ENCODE results near the gene KCNH3. TPM values are rescaled to one million over a fixed set of nuclear protein-coding genes. Genes with fewer than 3 reads are reported as not detected.

KCNH3 gene
- total and polyA plus RNA-seq, 2 donors (not counting 3 experiments of a cell fraction or from before 2014, with no cell fraction given), result 0.13 to 0.14 TPM

GRCh38 chr12:49541911-49542505, 3.2 kb downstream of the KCNH3 start:
- H3K9me1 ChIP-seq (replicated peaks; ENCODE audit: control insufficient read depth, extremely low read depth, insufficient read depth, low read length), result no peaks in the 10 kb centered on the region

GRCh38 chr12:49542592-49543160, 3.8 kb downstream of the KCNH3 start:
- DNase-seq (ENCODE audit: low read depth, low spot score) (no peak), FAIRE-seq (no peak)
- Histone ChIP-seq H3K36me3 (ENCODE audit: control insufficient read depth in 2 of 2, extremely low read depth in 1 of 2, insufficient read depth in 2 of 2, low read length in 2 of 2) (no peaks in the 10 kb centered on the region), H3K9me3 (replicated peaks; ENCODE audit: control insufficient read depth, insufficient read depth, low read length) (no peaks in the 10 kb centered on the region), H2AFZ (ENCODE audit: low read depth, low read length) (no peak overlapping the region), H3K27ac (ENCODE audit: insufficient read depth, low read depth, low read length) (no peak overlapping the region), H3K4me1 (ENCODE audit: control insufficient read depth, extremely low read depth, insufficient read depth, low read length) (peaks cover 5% of the 10 kb centered on the region), H3K79me2 (ENCODE audit: control insufficient read depth, insufficient read depth, low read length) (no peaks in the 10 kb centered on the region), H4K20me1 (replicated peaks; ENCODE audit: control insufficient read depth, extremely low read depth, insufficient read depth, low read length) (no peaks in the 10 kb centered on the region), H3K27me3 (ENCODE audit: control insufficient read depth in 2 of 2, insufficient read depth in 2 of 2, low read length in 2 of 2) (peaks cover 17 to 25% of the 10 kb centered on the region in 2 experiments), H3K4me2 (ENCODE audit: insufficient read depth, low read length) (no peak overlapping the region), H3K9ac (replicated peaks; ENCODE audit: extremely low read depth, insufficient read depth, low read length) (no peak overlapping the region), H3K4me3 (replicated peaks in 1 of 3; ENCODE audit: insufficient read depth in 1 of 3, low read depth in 1 of 3, low read length in 3 of 3) (no peak overlapping the region), H3K9me1 (replicated peaks; ENCODE audit: control insufficient read depth, extremely low read depth, insufficient read depth, low read length) (no peaks in the 10 kb centered on the region)
- POLR2A ChIA-PET, result no interaction called here
- no peak for TF ChIP-seq CTCF (IDR thresholded peaks at IDR 0.05; ENCODE audit: extremely low read depth in 1 of 2, insufficient read depth in 1 of 2, low read depth in 1 of 2, low read length in 2 of 2)
- no peak for TF ChIP-seq JUN (IDR thresholded peaks at IDR 0.05; ENCODE audit: borderline replicate concordance, insufficient read depth, insufficient read length, low read depth)
- no peak for TF ChIP-seq POLR2A (IDR thresholded peaks at IDR 0.05; ENCODE audit: low read depth, low read length)
- no peak for TF ChIP-seq FOS (IDR thresholded peaks at IDR 0.05; ENCODE audit: borderline replicate concordance, insufficient read depth, low read length)
- TF ChIP-seq POLR2AphosphoS5 (IDR thresholded peaks at IDR 0.05; ENCODE audit: insufficient read depth, low read depth, low read length), result no peak
- TF ChIP-seq MYC (IDR thresholded peaks at IDR 0.05; ENCODE audit: low read depth, low read length), result no peak
- TF ChIP-seq GATA2 (IDR thresholded peaks at IDR 0.05; ENCODE audit: insufficient read depth, insufficient read length, low read depth, low read length), result no peak
- no peak for TF ChIP-seq EZH2 (IDR thresholded peaks at IDR 0.05; ENCODE audit: borderline replicate concordance, low read depth, low read length, severe bottlenecking)
- TF ChIP-seq MAX (IDR thresholded peaks at IDR 0.05; ENCODE audit: insufficient read depth, insufficient read length), result no peak
- dilution Hi-C loops (cut with MboI; ENCODE audit: extremely low pct_ligation_motif_present, low sequenced_read_pairs), result no loop called here
- intact Hi-C loops (cut with micrococcal nuclease), result no loop called here
- no TSS peak for BruUV-seq (replicated peaks)
- CTCF ChIA-PET, result interaction anchor here (0.9 to 1.4 kb wide), 2 partner anchors 184 to 247 kb away, joined by 3 to 4 read pairs; partner anchors contain the start of gene PRPH

More at GRCh38 chr12:49541911-49542505, 3.2 kb downstream of the KCNH3 start:
- BruUV-seq (replicated peaks), result no TSS peak
- no peaks in the 10 kb centered on the region for H3K79me2 ChIP-seq (ENCODE audit: control insufficient read depth, insufficient read depth, low read length)
- intact Hi-C loops (cut with micrococcal nuclease) (no loop called here), dilution Hi-C loops (cut with MboI; ENCODE audit: extremely low pct_ligation_motif_present, low sequenced_read_pairs) (no loop called here)
- no peaks in the 10 kb centered on the region for H3K9me3 ChIP-seq (replicated peaks; ENCODE audit: control insufficient read depth, insufficient read depth, low read length)
- no peak overlapping the region for H2AFZ ChIP-seq (ENCODE audit: low read depth, low read length)
- H3K4me2 ChIP-seq (ENCODE audit: insufficient read depth, low read length), result no peak overlapping the region
- H3K27ac ChIP-seq (ENCODE audit: insufficient read depth, low read depth, low read length), result no peak overlapping the region
- H4K20me1 ChIP-seq (replicated peaks; ENCODE audit: control insufficient read depth, extremely low read depth, insufficient read depth, low read length), result no peaks in the 10 kb centered on the region
- peaks cover 20 to 30% of the 10 kb centered on the region in 2 experiments for H3K27me3 ChIP-seq (ENCODE audit: control insufficient read depth in 2 of 2, insufficient read depth in 2 of 2, low read length in 2 of 2)
- DNase-seq (ENCODE audit: low read depth, low spot score), result no peak
- H3K4me3 ChIP-seq (replicated peaks in 1 of 3; ENCODE audit: insufficient read depth in 1 of 3, low read depth in 1 of 3, low read length in 3 of 3), result no peak overlapping the region
- CTCF ChIA-PET, result interaction anchor here (0.9 to 1.4 kb wide), 2 partner anchors 184 to 247 kb away, joined by 3 to 4 read pairs; partner anchors contain the start of gene PRPH
- H3K36me3 ChIP-seq (ENCODE audit: control insufficient read depth in 2 of 2, extremely low read depth in 1 of 2, insufficient read depth in 2 of 2, low read length in 2 of 2), result no peaks in the 10 kb centered on the region
- no peak overlapping the region for H3K9ac ChIP-seq (replicated peaks; ENCODE audit: extremely low read depth, insufficient read depth, low read length)
- FAIRE-seq, result no peak
- H3K4me1 ChIP-seq (ENCODE audit: control insufficient read depth, extremely low read depth, insufficient read depth, low read length), result peaks cover 8% of the 10 kb centered on the region
- TF ChIP-seq GATA2 (IDR thresholded peaks at IDR 0.05; ENCODE audit: insufficient read depth, insufficient read length, low read depth, low read length), result no peak
- TF ChIP-seq MYC (IDR thresholded peaks at IDR 0.05; ENCODE audit: low read depth, low read length), result no peak
- TF ChIP-seq POLR2AphosphoS5 (IDR thresholded peaks at IDR 0.05; ENCODE audit: insufficient read depth, low read depth, low read length), result no peak
- POLR2A ChIA-PET, result no interaction called here

All from endothelial cell of umbilical vein (primary cell).